OCI-LY7 (cell line): Measurements from ENCODE around the gene ELOVL1. TPM values are rescaled to one million over a fixed set of nuclear protein-coding genes. Genes with fewer than 3 reads are reported as not detected.

Experiments used
- BruUV-seq: library from RNA; stranded (reverse); fragments of 400-500 nt; replicated peaks from 2 replicates; lab custom pipeline; 2021; lab: Mats Ljungman, UMichigan
- CTCF ChIA-PET: fragments of 300-600 bp; sonication (Branson Sonifier 250); formaldehyde crosslinking; loops from one replicate; lab custom pipeline; 2022; ENCODE audit warnings: antibody characterized with exemption; ENCODE audit not compliant: unreplicated experiment; lab: Charles Lee
- POLR2A ChIA-PET: fragments of 300-600 bp; sonication (Branson Sonifier 250); formaldehyde crosslinking; loops from one replicate; lab custom pipeline; 2022; ENCODE audit warnings: antibody characterized with exemption; lab: Charles Lee
- DNase-seq: peaks from one replicate; pipeline ENCODE4 v3.0.0-alpha.2; 2015; ENCODE audit warnings: low spot score
- H2AFZ ChIP-seq: fragments of 200-600 bp; sonication (generic), shearing (Covaris generic); 2 replicates; pipeline ENCODE4 v1.6.1; 2014; ENCODE audit warnings: mild to moderate bottlenecking, antibody characterized with exemption, low read length, moderate library complexity
- H3K27ac ChIP-seq: fragments of 200-600 bp; sonication (generic); 2 replicates; pipeline ENCODE4 v1.5.1; 2014; ENCODE audit warnings: mixed run types, low read depth, mild to moderate bottlenecking, moderate library complexity, low read length, inconsistent platforms; ENCODE audit not compliant: poor library complexity, severe bottlenecking
- H3K36me3 ChIP-seq: fragments of 200-600 bp; sonication (generic); 2 replicates; pipeline ENCODE4 v1.6.1; 2014; ENCODE audit warnings: mild to moderate bottlenecking, antibody characterized with exemption, low read length, moderate library complexity, mixed read lengths; ENCODE audit not compliant: insufficient read depth
- H3K4me1 ChIP-seq: fragments of 200-600 bp; sonication (generic); 2 replicates; pipeline ENCODE4 v1.5.1; 2014; ENCODE audit warnings: mild to moderate bottlenecking, low read length; ENCODE audit not compliant: insufficient read depth, poor library complexity, severe bottlenecking
- H3K4me2 ChIP-seq: fragments of 200-600 bp; sonication (generic); 2 replicates; pipeline ENCODE4 v1.6.1; 2014; ENCODE audit warnings: mild to moderate bottlenecking, low read length
- H3K4me3 ChIP-seq: fragments of 200-600 bp; sonication (generic); 2 replicates; pipeline ENCODE4 v1.5.1; 2014; ENCODE audit warnings: mild to moderate bottlenecking, low read depth, low read length; ENCODE audit not compliant: poor library complexity, severe bottlenecking
- H3K79me2 ChIP-seq: fragments of 200-600 bp; sonication (generic); 2 replicates; pipeline ENCODE4 v1.6.1; 2016; ENCODE audit warnings: low read depth, mild to moderate bottlenecking, low read length, moderate library complexity, mixed read lengths; ENCODE audit not compliant: insufficient read depth
- H3K9me2 ChIP-seq: fragments of 200-600 bp; sonication (generic); 2 replicates; pipeline ENCODE4 v1.6.1; 2016; ENCODE audit warnings: mild to moderate bottlenecking, low read length, mixed read lengths; ENCODE audit not compliant: insufficient read depth
- H3K9me3 ChIP-seq: fragments of 200-600 bp; sonication (generic); 2 replicates; pipeline ENCODE4 v1.6.1; 2014; ENCODE audit warnings: mild to moderate bottlenecking, mixed run types, low read length, mixed read lengths
- H4K20me1 ChIP-seq: fragments of 200-600 bp; sonication (generic); 2 replicates; pipeline ENCODE4 v1.6.1; 2014; ENCODE audit warnings: mild to moderate bottlenecking, antibody characterized with exemption, low read length, moderate library complexity, mixed read lengths; ENCODE audit not compliant: insufficient read depth
- EZH2phosphoT487 ChIP-seq: fragments of 200-600 bp; sonication (generic); IDR thresholded peaks from 2 replicates; pipeline ENCODE4 v1.6.1; 2018; ENCODE audit warnings: low read depth, borderline replicate concordance, mild to moderate bottlenecking, mixed run types, antibody characterized with exemption, low read length, moderate library complexity, mixed read lengths
- intact Hi-C: fragments of 100-400 bp; cut with micrococcal nuclease; formaldehyde crosslinking; loops from one replicate; pipeline ENCODE4 v1.10.0; 2022; ENCODE audit not compliant: unreplicated experiment
- total RNA-seq, 2 experiments: library from RNA; depleted of rRNA in 1 of 2; stranded (reverse); fragments of >200 nt in 1 of 2; shearing (Covaris generic) in 1 of 2; gene quantifications; 2 replicates each; pipeline ENCODE4 v1.2.3, GENCODE V29; 2014 to 2022
- TF ChIP-seq, protein P1 (sequence below): fragments of 200-600 bp; sonication (generic); conservative IDR thresholded peaks from 2 replicates; pipeline ENCODE4 v1.5.1; 2014; ENCODE audit warnings: mild to moderate bottlenecking, antibody characterized with exemption, low read length, moderate library complexity, mixed read lengths

ELOVL1 gene
- total RNA-seq, 2 experiments from 2014 or later = 35.9 to 43.9 TPM

DNA sequence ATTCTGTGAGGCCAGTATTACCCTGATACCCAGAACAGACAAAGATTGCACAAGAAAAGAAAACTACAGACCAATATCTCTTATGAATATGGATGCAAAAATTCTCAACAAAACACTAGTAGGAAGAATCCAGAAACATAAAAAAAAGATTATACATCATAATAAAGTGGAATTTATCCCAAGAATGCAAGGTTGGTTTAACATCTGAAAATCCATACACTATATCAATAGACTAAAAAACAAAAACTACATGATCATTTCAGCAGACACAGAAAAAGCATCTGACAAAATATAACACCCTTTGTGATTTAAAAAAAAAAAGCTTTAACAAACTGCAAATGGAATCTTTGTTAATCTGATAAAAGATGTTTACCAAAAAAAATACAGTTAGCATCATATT is 42.4 kb downstream of the ELOVL1 start:
- Histone ChIP-seq H3K27ac (no peak overlapping the region), H3K4me3 (no peak overlapping the region), H3K79me2 (no peaks in the 10 kb centered on the region), H3K4me2 (no peak overlapping the region), H3K36me3 (no peaks in the 10 kb centered on the region), H3K9me3 (peaks cover 21% of the 10 kb centered on the region), H2AFZ (no peak overlapping the region), H4K20me1 (no peaks in the 10 kb centered on the region), H3K4me1 (peaks cover 4% of the 10 kb centered on the region), H3K9me2 (no peaks in the 10 kb centered on the region)
- intact Hi-C loops = no loop called here
- DNase-seq = no peak
- CTCF ChIA-PET = no interaction called here
- no TSS peak for BruUV-seq
- TF ChIP-seq EZH2phosphoT487 = no peak
- TF ChIP-seq, protein P1, sequence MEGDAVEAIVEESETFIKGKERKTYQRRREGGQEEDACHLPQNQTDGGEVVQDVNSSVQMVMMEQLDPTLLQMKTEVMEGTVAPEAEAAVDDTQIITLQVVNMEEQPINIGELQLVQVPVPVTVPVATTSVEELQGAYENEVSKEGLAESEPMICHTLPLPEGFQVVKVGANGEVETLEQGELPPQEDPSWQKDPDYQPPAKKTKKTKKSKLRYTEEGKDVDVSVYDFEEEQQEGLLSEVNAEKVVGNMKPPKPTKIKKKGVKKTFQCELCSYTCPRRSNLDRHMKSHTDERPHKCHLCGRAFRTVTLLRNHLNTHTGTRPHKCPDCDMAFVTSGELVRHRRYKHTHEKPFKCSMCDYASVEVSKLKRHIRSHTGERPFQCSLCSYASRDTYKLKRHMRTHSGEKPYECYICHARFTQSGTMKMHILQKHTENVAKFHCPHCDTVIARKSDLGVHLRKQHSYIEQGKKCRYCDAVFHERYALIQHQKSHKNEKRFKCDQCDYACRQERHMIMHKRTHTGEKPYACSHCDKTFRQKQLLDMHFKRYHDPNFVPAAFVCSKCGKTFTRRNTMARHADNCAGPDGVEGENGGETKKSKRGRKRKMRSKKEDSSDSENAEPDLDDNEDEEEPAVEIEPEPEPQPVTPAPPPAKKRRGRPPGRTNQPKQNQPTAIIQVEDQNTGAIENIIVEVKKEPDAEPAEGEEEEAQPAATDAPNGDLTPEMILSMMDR = no peak
- POLR2A ChIA-PET = no interaction called here

DNA sequence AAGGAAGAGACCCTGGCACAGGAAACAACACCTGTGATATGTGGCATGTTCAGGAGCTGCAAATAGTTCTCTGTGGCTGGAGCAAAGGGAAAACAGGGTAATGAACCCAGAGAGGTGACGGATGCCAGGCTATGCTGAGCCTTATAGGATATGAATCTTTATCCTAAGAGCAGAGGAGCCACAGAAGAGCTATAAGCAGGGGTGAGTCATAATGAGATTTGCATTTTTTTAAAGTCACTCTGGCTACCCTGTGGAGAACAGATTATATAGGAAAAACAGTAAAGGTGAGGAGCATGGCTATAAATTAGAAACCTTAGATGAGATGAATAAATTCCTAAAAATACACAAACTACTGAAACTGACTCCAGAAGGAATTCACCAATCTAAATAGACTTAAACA is 43.0 kb downstream of the ELOVL1 start:
- peaks cover 21% of the 10 kb centered on the region for H3K9me3 ChIP-seq
- no peak for DNase-seq
- no peaks in the 10 kb centered on the region for H4K20me1 ChIP-seq
- no peaks in the 10 kb centered on the region for H3K79me2 ChIP-seq
- ChIA-PET POLR2A (no interaction called here), CTCF (no interaction called here)
- H3K9me2 ChIP-seq = no peaks in the 10 kb centered on the region
- BruUV-seq = no TSS peak
- peaks cover 4% of the 10 kb centered on the region for H3K4me1 ChIP-seq
- H3K27ac ChIP-seq = no peak overlapping the region
- no peaks in the 10 kb centered on the region for H3K36me3 ChIP-seq
- no peak overlapping the region for H3K4me3 ChIP-seq
- intact Hi-C loops = no loop called here
- H2AFZ ChIP-seq = no peak overlapping the region
- TF ChIP-seq, protein P1 = no peak
- H3K4me2 ChIP-seq = no peak overlapping the region

DNA sequence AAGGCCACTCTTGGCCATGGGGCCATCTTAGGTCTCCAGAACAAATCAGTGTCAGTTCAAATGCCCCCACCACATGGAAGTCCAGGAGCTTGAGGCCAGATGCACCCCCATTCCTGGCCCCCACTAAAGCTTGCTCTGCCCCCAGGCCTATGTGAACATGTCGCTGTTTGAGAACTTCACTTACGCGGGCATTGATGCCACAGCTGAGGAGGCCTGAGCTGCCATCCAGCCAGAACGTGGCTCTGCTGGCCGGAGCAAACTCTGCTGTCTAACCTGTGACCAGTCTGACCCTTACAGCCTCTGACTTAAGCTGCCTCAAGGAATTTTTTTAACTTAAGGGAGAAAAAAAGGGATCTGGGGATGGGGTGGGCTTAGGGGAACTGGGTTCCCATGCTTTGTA is 45.3 kb downstream of the ELOVL1 start:
- TF ChIP-seq EZH2phosphoT487 = no peak
- TF ChIP-seq, protein P1 = no peak
- intact Hi-C loops = no loop called here
- H3K27ac ChIP-seq = no peak overlapping the region
- H3K79me2 ChIP-seq = no peaks in the 10 kb centered on the region
- ChIA-PET CTCF (no interaction called here), POLR2A (no interaction called here)
- H3K9me3 ChIP-seq = peaks cover 15% of the 10 kb centered on the region
- no peak overlapping the region for H3K4me3 ChIP-seq
- no peaks in the 10 kb centered on the region for H4K20me1 ChIP-seq
- H2AFZ ChIP-seq = no peak overlapping the region
- peaks cover 4% of the 10 kb centered on the region for H3K4me1 ChIP-seq
- H3K36me3 ChIP-seq = no peaks in the 10 kb centered on the region
- no peak for DNase-seq
- no peaks in the 10 kb centered on the region for H3K9me2 ChIP-seq
- BruUV-seq = no TSS peak
- H3K4me2 ChIP-seq = no peak overlapping the region
